Tibial nerve (tissue), 4 donors: ENCODE results near the gene TBL1XR1.

Experiments
- EP300 ChIP-seq, 2 donors: sonication (generic); formaldehyde crosslinking; IDR thresholded peaks; one replicate each; pipeline ENCODE4 v1.6.1; 2017; ENCODE audit warnings: antibody characterized with exemption in 2 of 2, mild to moderate bottlenecking in 1 of 2
- POLR2A ChIP-seq, 2 donors: fragments of 450-650 bp; IDR thresholded peaks; one replicate each; pipeline ENCODE4 v1.6.1; 2017; ENCODE audit warnings: antibody characterized with exemption in 2 of 2, mild to moderate bottlenecking in 2 of 2, moderate library complexity in 2 of 2
- TF ChIP-seq, protein P1 (sequence below), 5 experiments: fragments of 200-600 bp in 3 of 5; fragments of 450-650 bp in 2 of 5; sonication (generic) in 3 of 5; IDR thresholded peaks; one replicate each; pipeline ENCODE4 v1.5.1; 2016 to 2019; ENCODE audit warnings: antibody characterized with exemption in 5 of 5, mild to moderate bottlenecking in 3 of 5, moderate library complexity in 2 of 5

DNA sequence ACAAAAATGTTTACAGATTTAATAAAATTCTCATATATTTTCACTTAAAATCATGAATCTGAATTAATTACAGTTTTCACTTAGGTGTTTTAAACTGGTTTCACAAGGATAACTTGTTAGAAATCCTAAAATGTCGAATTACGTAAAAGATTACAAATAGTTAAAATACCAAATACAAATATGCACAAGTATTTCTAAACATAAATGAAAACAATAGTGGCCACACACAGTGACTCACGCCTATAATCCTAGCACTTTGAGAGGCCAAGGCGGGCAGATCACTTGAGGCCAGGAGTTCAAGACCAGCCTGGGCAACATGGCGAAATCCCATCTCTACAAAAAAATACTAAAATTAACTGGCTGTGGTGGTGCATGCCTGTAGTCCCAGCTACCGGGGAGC is 10.9 kb upstream of the TBL1XR1 start:
- no peak for TF ChIP-seq EP300 (IDR thresholded peaks at IDR 0.05)
- TF ChIP-seq, protein P1, sequence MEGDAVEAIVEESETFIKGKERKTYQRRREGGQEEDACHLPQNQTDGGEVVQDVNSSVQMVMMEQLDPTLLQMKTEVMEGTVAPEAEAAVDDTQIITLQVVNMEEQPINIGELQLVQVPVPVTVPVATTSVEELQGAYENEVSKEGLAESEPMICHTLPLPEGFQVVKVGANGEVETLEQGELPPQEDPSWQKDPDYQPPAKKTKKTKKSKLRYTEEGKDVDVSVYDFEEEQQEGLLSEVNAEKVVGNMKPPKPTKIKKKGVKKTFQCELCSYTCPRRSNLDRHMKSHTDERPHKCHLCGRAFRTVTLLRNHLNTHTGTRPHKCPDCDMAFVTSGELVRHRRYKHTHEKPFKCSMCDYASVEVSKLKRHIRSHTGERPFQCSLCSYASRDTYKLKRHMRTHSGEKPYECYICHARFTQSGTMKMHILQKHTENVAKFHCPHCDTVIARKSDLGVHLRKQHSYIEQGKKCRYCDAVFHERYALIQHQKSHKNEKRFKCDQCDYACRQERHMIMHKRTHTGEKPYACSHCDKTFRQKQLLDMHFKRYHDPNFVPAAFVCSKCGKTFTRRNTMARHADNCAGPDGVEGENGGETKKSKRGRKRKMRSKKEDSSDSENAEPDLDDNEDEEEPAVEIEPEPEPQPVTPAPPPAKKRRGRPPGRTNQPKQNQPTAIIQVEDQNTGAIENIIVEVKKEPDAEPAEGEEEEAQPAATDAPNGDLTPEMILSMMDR (IDR thresholded peaks at IDR 0.05), result no peak
- TF ChIP-seq POLR2A (IDR thresholded peaks at IDR 0.05), result no peak
